Measurements from ENCODE around the gene KLHL29. TPM values are rescaled to one million over a fixed set of nuclear protein-coding genes. Genes with fewer than 3 reads are reported as not detected.

Gene KLHL29
- total RNA-seq, 1 experiment from 2014 or later: 6.4 TPM

DNA sequence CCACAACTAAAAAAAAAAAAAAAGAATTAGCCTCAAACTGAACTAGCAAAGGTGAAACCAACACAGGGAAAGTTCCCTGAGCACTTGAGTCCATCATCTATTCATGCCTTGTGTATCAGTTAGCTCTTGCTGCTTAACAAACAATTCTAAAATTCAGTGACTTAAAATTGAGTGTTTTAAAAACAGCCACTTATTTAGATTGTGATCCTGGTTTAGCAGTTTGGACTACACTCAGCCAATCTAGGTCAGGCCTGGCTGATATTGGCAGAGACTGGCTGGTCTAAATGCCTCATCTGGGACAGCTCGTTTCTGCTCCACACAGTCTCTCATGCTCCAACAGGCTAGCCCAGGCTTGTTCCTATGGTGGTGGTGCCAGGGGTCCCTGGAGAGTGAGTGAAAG, 294.1 kb downstream of the KLHL29 start:
- DNase-seq (ENCODE audit: low read depth, low spot score): no peak
- in situ Hi-C loops (cut with HindIII; ENCODE audit: low pct_unique_long_range_greater_than_20kb, low sequenced_read_pairs): loop anchor here (5.0 kb wide), 1 partner anchor 42 kb away; no protein-coding TSS in a partner anchor

- in situ Hi-C loops (cut with HindIII; ENCODE audit: low pct_unique_long_range_greater_than_20kb, low sequenced_read_pairs): no loop called here
- no peak for DNase-seq (ENCODE audit: low read depth, low spot score)
These were observed 296.0 kb downstream of the KLHL29 start for GRCh38 chr2:23680951-23681350.

DNA sequence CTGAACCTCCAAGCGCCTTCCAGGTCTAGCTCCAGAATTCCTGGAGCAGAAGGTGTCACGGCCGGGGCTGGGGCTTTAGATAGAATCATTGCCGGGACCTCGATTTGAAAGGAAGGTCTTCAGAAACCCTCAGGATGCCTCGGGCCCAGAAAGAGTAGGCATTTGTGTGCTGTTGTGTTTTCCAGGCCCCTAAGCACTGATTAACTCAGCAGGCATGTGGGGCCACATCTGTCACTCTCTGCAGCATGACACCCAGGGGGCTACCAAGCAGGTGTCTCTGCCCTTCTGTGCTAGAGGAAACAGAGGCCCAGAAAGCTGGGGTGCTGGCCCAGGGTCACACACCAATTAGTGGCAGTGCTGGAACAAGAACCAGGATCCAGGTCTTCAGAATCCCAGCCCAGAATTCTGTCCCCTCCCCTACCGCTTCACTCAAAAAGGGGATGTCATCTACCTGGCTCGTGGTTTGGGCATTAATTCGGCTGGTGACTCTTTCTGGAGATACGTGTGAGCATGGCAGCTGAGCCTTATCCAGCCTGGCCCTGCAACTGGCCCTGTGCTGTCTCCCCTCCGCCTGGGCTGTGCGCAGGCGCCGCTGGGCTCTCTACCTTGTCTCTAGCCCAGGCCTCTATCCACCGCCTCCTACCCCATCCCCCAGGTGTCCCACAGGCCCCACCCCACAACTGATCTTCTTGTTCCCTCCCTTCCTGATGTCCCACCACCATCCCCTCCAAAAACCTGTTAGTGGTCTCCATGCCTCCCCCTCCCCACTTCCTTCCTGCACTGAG, 296.6 kb downstream of the KLHL29 start:
- no peak for DNase-seq (ENCODE audit: low read depth, low spot score)
- in situ Hi-C loops (cut with HindIII; ENCODE audit: low pct_unique_long_range_greater_than_20kb, low sequenced_read_pairs): no loop called here

DNA sequence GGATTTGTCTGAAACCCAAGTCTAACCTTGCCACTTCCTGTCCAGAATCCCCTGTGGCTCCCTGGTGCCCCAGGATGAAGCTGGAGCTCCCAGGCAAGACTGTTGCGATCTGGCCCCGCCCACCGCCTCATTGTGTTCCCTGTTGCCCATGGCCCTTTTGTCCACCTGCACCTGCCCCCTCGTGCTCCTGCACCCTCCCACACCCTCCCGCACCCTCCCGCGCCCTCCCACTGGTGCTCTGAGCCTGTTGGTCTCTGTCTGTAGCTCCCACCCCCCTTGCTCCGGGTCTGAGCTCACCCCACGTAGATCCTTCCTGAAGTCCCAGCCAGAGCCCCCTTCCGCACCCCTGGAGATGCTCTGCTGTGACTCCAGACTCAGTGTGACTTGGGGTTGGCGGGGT, 297.5 kb downstream of the KLHL29 start:
- no peak for DNase-seq (ENCODE audit: low read depth, low spot score)
- in situ Hi-C loops (cut with HindIII; ENCODE audit: low pct_unique_long_range_greater_than_20kb, low sequenced_read_pairs): no loop called here

GRCh38 chr2:23683001-23683400, 298.0 kb downstream of the KLHL29 start:
- DNase-seq (ENCODE audit: low read depth, low spot score): no peak
- in situ Hi-C loops (cut with HindIII; ENCODE audit: low pct_unique_long_range_greater_than_20kb, low sequenced_read_pairs): no loop called here

DNA sequence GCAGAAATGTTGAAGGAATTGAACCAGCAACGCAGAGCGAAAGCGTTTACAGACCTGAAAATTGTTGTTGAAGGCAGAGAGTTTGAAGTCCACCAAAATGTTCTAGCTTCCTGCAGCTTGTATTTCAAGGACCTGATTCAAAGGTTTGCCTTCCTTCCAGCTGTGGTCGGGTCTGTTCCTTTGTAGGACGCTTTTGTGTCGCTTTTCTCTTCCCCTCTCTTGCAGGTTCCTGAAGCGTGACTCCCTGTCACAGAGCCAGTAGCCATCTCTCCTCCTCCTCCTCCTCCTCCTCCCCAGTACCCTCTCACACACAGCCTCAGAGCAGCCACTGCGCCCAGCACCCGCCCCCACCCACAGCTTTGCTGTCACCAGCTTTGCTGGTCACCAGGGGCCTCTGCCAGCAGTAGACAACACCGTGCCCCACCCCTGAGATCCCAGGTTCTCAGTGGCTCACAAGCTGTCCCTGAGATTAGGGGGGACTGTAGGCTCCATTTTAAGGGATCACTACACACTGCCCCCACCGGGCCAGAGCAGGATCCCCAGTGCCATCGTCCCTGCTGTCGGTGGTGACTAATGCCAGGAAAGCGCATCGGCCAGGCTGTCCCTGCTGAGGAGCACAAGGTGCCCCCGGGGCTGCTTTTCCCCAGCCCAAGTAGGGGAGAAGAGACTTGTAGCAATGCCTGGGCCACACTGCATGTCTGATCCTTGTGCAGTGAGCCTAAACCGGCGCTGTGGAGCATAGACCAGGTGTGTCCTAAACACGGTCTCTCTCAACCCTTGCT, 299.6 kb downstream of the KLHL29 start:
- in situ Hi-C loops (cut with HindIII; ENCODE audit: low pct_unique_long_range_greater_than_20kb, low sequenced_read_pairs): no loop called here
- no peak for DNase-seq (ENCODE audit: low read depth, low spot score)

- DNase-seq (ENCODE audit: low read depth, low spot score): no peak
- in situ Hi-C loops (cut with HindIII; ENCODE audit: low pct_unique_long_range_greater_than_20kb, low sequenced_read_pairs): no loop called here
These were observed 300.2 kb downstream of the KLHL29 start for GRCh38 chr2:23685181-23685580.

GRCh38 chr2:23685706-23686105, 300.7 kb downstream of the KLHL29 start:
- in situ Hi-C loops (cut with HindIII; ENCODE audit: low pct_unique_long_range_greater_than_20kb, low sequenced_read_pairs): no loop called here
- DNase-seq (ENCODE audit: low read depth, low spot score): no peak

- DNase-seq (ENCODE audit: low read depth, low spot score): no peak
- in situ Hi-C loops (cut with HindIII; ENCODE audit: low pct_unique_long_range_greater_than_20kb, low sequenced_read_pairs): no loop called here
These were observed 301.5 kb downstream of the KLHL29 start for GRCh38 chr2:23686405-23687029.

DNA sequence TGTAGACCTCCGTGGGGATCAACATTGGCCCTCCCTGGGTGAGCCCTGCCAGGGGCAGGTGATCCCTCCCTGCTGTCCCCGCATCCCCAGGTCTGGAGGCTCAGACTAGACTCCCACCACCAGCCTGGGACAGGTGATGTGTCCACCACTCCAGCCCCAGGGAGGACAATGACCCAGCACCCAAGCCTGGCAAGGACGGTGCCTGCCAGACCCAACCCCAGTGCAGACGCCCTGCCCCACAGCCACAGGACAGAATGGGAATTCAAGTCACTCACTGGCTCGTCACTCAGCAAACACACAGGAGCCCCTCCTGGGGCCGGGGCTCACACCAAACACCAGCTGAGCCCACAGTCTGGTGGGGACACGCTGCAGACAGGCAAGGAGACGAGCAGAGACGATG, 302.2 kb downstream of the KLHL29 start:
- in situ Hi-C loops (cut with HindIII; ENCODE audit: low pct_unique_long_range_greater_than_20kb, low sequenced_read_pairs): no loop called here
- no peak for DNase-seq (ENCODE audit: low read depth, low spot score)

DNA sequence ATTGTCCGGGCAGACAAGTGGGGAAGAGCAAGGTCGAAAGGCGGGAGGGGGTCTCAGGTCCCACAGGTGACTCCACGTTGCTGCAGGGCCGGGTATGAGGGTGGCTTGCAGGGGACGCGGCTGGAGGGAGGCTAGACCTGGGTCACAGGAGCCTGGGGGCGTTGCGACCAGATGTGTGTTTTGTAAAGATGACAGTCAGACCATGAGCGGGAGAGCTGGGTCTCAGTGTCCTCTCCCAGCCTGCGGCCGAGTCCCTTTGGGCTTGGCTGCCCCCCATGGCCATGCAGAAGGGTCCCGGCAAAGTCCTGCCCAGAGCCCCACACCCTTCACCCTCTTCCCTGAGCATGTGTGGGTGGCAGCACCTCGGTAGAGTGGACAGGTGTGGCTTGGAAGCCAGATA, 302.7 kb downstream of the KLHL29 start:
- in situ Hi-C loops (cut with HindIII; ENCODE audit: low pct_unique_long_range_greater_than_20kb, low sequenced_read_pairs): no loop called here
- no peak for DNase-seq (ENCODE audit: low read depth, low spot score)

DNA sequence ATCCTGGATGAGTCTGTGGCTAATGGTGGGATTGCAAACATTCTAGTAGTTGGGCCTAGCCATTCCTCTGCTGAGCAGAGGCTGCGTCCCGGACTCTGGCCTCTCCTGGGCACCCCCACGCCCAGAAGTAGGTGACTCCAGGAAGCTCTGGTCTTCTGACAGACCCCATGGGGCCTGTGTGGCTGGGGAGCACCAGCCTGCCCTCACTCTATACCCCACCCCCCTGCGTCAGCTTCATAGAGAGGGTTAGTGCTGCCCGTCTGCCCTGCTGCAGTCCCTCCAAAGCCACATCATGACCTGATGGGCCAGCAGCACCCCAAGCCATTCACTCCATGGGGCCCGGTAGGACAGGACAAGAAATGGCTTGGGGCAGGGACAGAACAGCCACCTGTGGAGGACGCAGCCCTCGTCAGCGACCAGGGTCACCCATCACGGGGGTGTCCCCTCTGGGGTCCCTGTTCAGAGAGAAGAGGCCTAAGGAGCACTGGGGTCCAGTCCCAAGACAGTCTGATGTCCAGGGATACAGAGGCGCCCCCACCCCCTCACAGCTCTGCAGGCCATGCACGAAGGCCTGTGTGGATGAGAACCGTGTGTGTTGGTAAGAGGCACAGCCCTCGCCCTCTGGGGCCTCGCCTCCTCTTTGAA, 303.6 kb downstream of the KLHL29 start:
- no peak for DNase-seq (ENCODE audit: low read depth, low spot score)
- in situ Hi-C loops (cut with HindIII; ENCODE audit: low pct_unique_long_range_greater_than_20kb, low sequenced_read_pairs): no loop called here

- in situ Hi-C loops (cut with HindIII; ENCODE audit: low pct_unique_long_range_greater_than_20kb, low sequenced_read_pairs): no loop called here
- no peak for DNase-seq (ENCODE audit: low read depth, low spot score)
These were observed 304.2 kb downstream of the KLHL29 start for GRCh38 chr2:23689131-23689700.

DNA sequence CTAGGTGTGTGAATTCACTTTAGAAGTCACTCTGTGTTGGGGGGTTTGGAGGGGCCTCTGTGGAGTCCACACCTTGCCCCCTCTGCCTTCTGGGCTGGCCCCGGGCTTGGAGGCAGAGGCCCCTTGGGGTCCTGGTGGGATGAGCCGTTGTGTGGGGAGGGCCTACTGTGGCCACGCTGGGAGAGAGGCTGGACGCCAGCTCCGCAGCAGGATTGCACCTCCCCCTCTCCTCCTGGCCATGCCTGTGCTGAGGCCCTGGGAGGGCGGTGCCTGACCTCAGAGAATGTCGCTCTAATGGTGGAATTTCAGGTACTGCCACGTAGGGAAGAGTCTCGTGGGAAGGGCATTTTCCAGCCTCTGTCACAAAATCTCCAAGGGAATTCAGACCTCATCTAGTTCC, 304.9 kb downstream of the KLHL29 start:
- in situ Hi-C loops (cut with HindIII; ENCODE audit: low pct_unique_long_range_greater_than_20kb, low sequenced_read_pairs): no loop called here

GRCh38 chr2:23690421-23691105, 305.6 kb downstream of the KLHL29 start:
- in situ Hi-C loops (cut with HindIII; ENCODE audit: low pct_unique_long_range_greater_than_20kb, low sequenced_read_pairs): no loop called here
- no peak for DNase-seq (ENCODE audit: low read depth, low spot score)

More for the DNA sequence above, 304.9 kb downstream of the KLHL29 start:
- DNase-seq (ENCODE audit: low read depth, low spot score): no peak

GRCh38 chr2:23691106-23691470, 306.1 kb downstream of the KLHL29 start:
- DNase-seq (ENCODE audit: low read depth, low spot score): no peak
- in situ Hi-C loops (cut with HindIII; ENCODE audit: low pct_unique_long_range_greater_than_20kb, low sequenced_read_pairs): no loop called here

DNA sequence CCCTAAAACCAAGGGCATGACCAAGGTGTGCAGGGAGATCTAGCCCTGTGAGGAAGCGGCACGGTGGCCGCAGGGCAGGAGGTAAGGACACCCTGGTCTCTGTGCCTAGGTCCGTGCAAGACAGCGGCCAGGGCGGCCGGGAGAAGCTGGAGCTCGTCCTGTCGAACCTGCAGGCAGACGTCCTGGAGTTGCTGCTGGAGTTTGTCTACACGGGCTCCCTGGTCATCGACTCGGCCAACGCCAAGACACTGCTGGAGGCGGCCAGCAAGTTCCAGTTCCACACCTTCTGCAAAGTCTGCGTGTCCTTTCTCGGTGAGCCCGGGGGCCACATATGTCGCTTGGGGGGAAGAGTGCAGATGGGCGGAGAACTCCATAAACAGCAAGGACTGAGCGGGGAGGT, 306.6 kb downstream of the KLHL29 start:
- in situ Hi-C loops (cut with HindIII; ENCODE audit: low pct_unique_long_range_greater_than_20kb, low sequenced_read_pairs): no loop called here
- no peak for DNase-seq (ENCODE audit: low read depth, low spot score)

Measured in SK-MEL-5 (cell line).